Fibroblast of villous mesenchyme (primary cell): Measurements from ENCODE around the gene SLC16A13. TPM values are rescaled to one million over a fixed set of nuclear protein-coding genes. Genes with fewer than 3 reads are reported as not detected.

Source experiments
- DNase-seq: peaks from one replicate; pipeline ENCODE4 v3.0.0-alpha.2; 2010; ENCODE audit warnings: low read depth
- H3K4me3 ChIP-seq: 2 replicates; pipeline ENCODE4 v1.5.1; 2011; ENCODE audit warnings: low read depth, mild to moderate bottlenecking, low read length
- CTCF ChIP-seq: IDR thresholded peaks from 2 replicates; pipeline ENCODE4 v1.5.1; 2012; ENCODE audit warnings: low read depth, mild to moderate bottlenecking, low read length; ENCODE audit not compliant: insufficient read depth
- total RNA-seq: library from RNA; depleted of rRNA; stranded (reverse); fragments of >200 nt; gene quantifications from 2 replicates; pipeline ENCODE4 v1.2.3, GENCODE V29; 2012

Gene SLC16A13
- total RNA-seq, 1 donor: 1.3 TPM

GRCh38 chr17:7070712-7071111, 34.9 kb downstream of the SLC16A13 start:
- no peak for TF ChIP-seq CTCF
- no peak for DNase-seq

GRCh38 chr17:7072406-7072805, 36.6 kb downstream of the SLC16A13 start:
- no peak for TF ChIP-seq CTCF
- no peak overlapping the region for H3K4me3 ChIP-seq
- DNase-seq: no peak

More at GRCh38 chr17:7070712-7071111, 34.9 kb downstream of the SLC16A13 start:
- no peak overlapping the region for H3K4me3 ChIP-seq

- H3K4me3 ChIP-seq: no peak overlapping the region
- TF ChIP-seq CTCF: no peak
- no peak for DNase-seq
Measured at GRCh38 chr17:7074931-7075330, 39.1 kb downstream of the SLC16A13 start.

GRCh38 chr17:7077911-7078546, 42.2 kb downstream of the SLC16A13 start:
- DNase-seq: no peak
- no peak overlapping the region for H3K4me3 ChIP-seq
- no peak for TF ChIP-seq CTCF

GRCh38 chr17:7078711-7079110, 42.9 kb downstream of the SLC16A13 start:
- TF ChIP-seq CTCF: no peak
- H3K4me3 ChIP-seq: no peak overlapping the region
- DNase-seq: no peak

GRCh38 chr17:7079581-7080455, 44.0 kb downstream of the SLC16A13 start, which contains the start of gene CLEC10A:
CLEC10A (minus strand) TSS chr17:7080251; CDS start chr17:7078812, 1,439 bp downstream.
- no peak within 1 kb of the TSS for H3K4me3 ChIP-seq
- no peak for DNase-seq
- TF ChIP-seq CTCF: no peak
